Measurements from ENCODE around the gene STIM1.

The STIM1 gene

DNA sequence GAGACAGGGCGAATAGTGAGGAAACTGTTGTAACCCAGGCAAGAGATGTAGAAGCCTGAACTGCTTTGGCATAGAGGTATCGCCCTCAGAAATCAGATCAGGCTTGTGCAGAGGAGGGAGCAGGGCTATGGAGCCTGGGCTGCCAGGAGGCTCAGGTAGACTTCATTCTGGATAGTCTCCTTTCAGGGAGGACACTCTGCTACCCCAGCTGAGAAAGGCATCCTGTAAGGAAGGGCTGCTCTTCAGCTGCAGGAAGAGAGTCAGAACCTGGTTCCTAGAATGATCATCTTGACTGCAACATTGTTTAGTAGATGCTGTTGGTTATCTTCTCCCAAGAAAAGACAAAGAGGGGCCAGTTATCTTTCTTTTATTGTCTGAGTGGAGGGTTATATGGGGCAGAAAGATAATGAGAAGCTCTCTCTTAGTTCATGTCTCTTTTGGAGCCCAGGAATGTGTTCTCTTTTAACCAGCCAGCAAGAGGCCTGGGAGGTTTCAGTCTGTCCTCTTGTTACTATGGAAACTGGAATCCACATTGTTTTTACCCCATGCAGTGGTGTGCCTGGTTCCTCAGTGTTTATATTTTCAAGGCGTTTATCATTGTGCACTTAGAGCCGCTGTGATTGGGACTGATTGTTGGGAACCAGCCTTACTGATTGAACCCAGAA is 95.7 kb downstream of the STIM1 start (continued):
- TF ChIP-seq, protein P1, sequence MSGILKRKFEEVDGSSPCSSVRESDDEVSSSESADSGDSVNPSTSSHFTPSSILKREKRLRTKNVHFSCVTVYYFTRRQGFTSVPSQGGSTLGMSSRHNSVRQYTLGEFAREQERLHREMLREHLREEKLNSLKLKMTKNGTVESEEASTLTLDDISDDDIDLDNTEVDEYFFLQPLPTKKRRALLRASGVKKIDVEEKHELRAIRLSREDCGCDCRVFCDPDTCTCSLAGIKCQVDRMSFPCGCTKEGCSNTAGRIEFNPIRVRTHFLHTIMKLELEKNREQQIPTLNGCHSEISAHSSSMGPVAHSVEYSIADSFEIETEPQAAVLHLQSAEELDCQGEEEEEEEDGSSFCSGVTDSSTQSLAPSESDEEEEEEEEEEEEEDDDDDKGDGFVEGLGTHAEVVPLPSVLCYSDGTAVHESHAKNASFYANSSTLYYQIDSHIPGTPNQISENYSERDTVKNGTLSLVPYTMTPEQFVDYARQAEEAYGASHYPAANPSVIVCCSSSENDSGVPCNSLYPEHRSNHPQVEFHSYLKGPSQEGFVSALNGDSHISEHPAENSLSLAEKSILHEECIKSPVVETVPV (CRISPR knock-in tag; IDR thresholded peaks at IDR 0.05): no peak
- TF ChIP-seq ZNF70 (CRISPR knock-in tag; IDR thresholded peaks at IDR 0.05): no peak
- TF ChIP-seq OSR1 (CRISPR knock-in tag; IDR thresholded peaks at IDR 0.05): no peak
- TF ChIP-seq, protein P2, sequence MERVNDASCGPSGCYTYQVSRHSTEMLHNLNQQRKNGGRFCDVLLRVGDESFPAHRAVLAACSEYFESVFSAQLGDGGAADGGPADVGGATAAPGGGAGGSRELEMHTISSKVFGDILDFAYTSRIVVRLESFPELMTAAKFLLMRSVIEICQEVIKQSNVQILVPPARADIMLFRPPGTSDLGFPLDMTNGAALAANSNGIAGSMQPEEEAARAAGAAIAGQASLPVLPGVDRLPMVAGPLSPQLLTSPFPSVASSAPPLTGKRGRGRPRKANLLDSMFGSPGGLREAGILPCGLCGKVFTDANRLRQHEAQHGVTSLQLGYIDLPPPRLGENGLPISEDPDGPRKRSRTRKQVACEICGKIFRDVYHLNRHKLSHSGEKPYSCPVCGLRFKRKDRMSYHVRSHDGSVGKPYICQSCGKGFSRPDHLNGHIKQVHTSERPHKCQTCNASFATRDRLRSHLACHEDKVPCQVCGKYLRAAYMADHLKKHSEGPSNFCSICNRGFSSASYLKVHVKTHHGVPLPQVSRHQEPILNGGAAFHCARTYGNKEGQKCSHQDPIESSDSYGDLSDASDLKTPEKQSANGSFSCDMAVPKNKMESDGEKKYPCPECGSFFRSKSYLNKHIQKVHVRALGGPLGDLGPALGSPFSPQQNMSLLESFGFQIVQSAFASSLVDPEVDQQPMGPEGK (CRISPR knock-in tag; IDR thresholded peaks at IDR 0.05; ENCODE audit: borderline replicate concordance): no peak

DNA sequence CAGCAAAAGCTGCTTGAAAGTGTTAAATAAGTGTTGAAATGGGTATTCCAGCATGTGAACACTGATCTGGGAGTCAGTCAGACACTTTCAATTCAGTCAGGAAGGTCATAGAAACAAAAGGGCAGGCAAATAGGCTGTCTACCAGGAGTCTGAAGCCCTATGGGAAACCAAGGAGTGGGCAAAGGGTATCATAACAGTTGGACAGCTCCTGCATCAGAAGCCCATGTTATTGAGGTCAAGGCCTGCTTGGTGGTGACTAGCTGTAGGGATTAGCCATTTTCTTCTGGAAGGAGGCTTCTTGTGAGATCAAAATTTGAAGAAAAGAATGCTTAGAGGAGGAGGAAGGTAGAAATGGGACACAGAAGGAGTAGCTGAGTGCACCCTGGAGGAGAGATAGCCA is 97.3 kb downstream of the STIM1 start:
- TF ChIP-seq ZNF70 (CRISPR knock-in tag; IDR thresholded peaks at IDR 0.05): no peak
- no peak for TF ChIP-seq TOX (CRISPR knock-in tag; IDR thresholded peaks at IDR 0.05; ENCODE audit: borderline replicate concordance)
- TF ChIP-seq OSR1 (CRISPR knock-in tag; IDR thresholded peaks at IDR 0.05): no peak
- TF ChIP-seq TCF4 (CRISPR knock-in tag; IDR thresholded peaks at IDR 0.05; ENCODE audit: borderline replicate concordance): no peak
- TF ChIP-seq ZFP3 (CRISPR knock-in tag; IDR thresholded peaks at IDR 0.05): no peak
- TF ChIP-seq, protein P1 (CRISPR knock-in tag; IDR thresholded peaks at IDR 0.05): no peak
- TF ChIP-seq, protein P3, sequence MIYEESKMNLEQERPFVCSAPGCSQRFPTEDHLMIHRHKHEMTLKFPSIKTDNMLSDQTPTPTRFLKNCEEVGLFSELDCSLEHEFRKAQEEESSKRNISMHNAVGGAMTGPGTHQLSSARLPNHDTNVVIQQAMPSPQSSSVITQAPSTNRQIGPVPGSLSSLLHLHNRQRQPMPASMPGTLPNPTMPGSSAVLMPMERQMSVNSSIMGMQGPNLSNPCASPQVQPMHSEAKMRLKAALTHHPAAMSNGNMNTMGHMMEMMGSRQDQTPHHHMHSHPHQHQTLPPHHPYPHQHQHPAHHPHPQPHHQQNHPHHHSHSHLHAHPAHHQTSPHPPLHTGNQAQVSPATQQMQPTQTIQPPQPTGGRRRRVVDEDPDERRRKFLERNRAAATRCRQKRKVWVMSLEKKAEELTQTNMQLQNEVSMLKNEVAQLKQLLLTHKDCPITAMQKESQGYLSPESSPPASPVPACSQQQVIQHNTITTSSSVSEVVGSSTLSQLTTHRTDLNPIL (CRISPR knock-in tag; IDR thresholded peaks at IDR 0.05; ENCODE audit: low read depth): no peak
- no peak for ATAC-seq

DNA sequence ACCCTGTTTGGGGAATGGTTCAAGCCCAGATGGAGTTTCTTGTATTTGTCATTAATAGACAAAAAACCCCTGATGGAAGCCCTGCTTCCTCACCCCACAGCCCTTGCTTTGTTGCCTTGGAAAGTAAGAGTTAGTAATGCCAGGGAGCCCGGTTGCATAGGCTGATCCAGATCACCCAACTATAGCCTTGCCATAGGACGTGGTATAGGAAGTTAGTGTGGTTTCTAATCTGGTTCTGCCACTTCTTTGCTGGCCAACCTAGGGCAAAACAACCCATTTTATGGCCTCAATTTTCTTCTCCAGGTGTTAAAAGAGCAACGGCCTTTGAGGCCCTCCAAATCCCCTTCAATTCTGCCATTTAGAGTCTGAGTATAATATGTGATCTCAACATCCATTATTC is 97.9 kb downstream of the STIM1 start:
- TF ChIP-seq ZNF8 (CRISPR knock-in tag; IDR thresholded peaks at IDR 0.05) (no peak), ZFP3 (CRISPR knock-in tag; IDR thresholded peaks at IDR 0.05) (no peak), TOX (CRISPR knock-in tag; IDR thresholded peaks at IDR 0.05; ENCODE audit: borderline replicate concordance) (no peak), ZC3H10 (CRISPR knock-in tag; IDR thresholded peaks at IDR 0.05) (no peak), ISL1 (CRISPR knock-in tag; IDR thresholded peaks at IDR 0.05) (no peak), BACH2 (CRISPR knock-in tag; IDR thresholded peaks at IDR 0.05; ENCODE audit: borderline replicate concordance) (no peak), GLIS3 (CRISPR knock-in tag; IDR thresholded peaks at IDR 0.05) (no peak), ESRRG (CRISPR knock-in tag; IDR thresholded peaks at IDR 0.05) (no peak), PPARA (CRISPR knock-in tag; IDR thresholded peaks at IDR 0.05; ENCODE audit: borderline replicate concordance) (no peak), ZNF565 (CRISPR knock-in tag; conservative IDR thresholded peaks at IDR 0.05; ENCODE audit: low read depth) (no peak)
- TF ChIP-seq, protein P4, sequence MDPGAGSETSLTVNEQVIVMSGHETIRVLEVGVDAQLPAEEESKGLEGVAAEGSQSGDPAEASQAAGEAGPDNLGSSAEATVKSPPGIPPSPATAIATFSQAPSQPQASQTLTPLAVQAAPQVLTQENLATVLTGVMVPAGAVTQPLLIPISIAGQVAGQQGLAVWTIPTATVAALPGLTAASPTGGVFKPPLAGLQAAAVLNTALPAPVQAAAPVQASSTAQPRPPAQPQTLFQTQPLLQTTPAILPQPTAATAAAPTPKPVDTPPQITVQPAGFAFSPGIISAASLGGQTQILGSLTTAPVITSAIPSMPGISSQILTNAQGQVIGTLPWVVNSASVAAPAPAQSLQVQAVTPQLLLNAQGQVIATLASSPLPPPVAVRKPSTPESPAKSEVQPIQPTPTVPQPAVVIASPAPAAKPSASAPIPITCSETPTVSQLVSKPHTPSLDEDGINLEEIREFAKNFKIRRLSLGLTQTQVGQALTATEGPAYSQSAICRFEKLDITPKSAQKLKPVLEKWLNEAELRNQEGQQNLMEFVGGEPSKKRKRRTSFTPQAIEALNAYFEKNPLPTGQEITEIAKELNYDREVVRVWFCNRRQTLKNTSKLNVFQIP (CRISPR knock-in tag; IDR thresholded peaks at IDR 0.05; ENCODE audit: borderline replicate concordance, low read depth): no peak
- TF ChIP-seq, protein P3 (CRISPR knock-in tag; IDR thresholded peaks at IDR 0.05; ENCODE audit: low read depth): no peak

More for the DNA sequence above, 97.9 kb downstream of the STIM1 start:
- no peak for ATAC-seq

Data from SK-N-SH treated with all-trans-retinoic acid at 6 μM for 48 hours (cell line).